ES-I3 (cell line): ENCODE results near the gene SCAMP1.

Experiments
- H3K36me3 ChIP-seq: 2 replicates; pipeline ENCODE4 v1.6.1; 2013; ENCODE audit warnings: mild to moderate bottlenecking, low read length, control low read depth, moderate library complexity; ENCODE audit not compliant: insufficient read depth
- H3K4me1 ChIP-seq: 2 replicates; pipeline ENCODE4 v1.6.1; 2013; ENCODE audit warnings: mild to moderate bottlenecking, control low read depth, low read length; ENCODE audit not compliant: insufficient read depth
- H3K9ac ChIP-seq: 2 replicates; pipeline ENCODE4 v1.6.1; 2013; ENCODE audit warnings: low read depth, mild to moderate bottlenecking, low read length, moderate library complexity
- H3K9me3 ChIP-seq: 2 replicates; pipeline ENCODE4 v1.6.1; 2013; ENCODE audit warnings: mild to moderate bottlenecking, low read length, moderate library complexity; ENCODE audit not compliant: control insufficient read depth, insufficient read depth

The SCAMP1 gene

GRCh38 chr5:78482948-78483347 is 122.5 kb downstream of the SCAMP1 start:
- Histone ChIP-seq H3K9ac (no peak overlapping the region), H3K9me3 (no peaks in the 10 kb centered on the region), H3K4me1 (no peaks in the 10 kb centered on the region; the same call in 1 of the 2 replicates), H3K36me3 (peaks cover 5% of the 10 kb centered on the region)

DNA sequence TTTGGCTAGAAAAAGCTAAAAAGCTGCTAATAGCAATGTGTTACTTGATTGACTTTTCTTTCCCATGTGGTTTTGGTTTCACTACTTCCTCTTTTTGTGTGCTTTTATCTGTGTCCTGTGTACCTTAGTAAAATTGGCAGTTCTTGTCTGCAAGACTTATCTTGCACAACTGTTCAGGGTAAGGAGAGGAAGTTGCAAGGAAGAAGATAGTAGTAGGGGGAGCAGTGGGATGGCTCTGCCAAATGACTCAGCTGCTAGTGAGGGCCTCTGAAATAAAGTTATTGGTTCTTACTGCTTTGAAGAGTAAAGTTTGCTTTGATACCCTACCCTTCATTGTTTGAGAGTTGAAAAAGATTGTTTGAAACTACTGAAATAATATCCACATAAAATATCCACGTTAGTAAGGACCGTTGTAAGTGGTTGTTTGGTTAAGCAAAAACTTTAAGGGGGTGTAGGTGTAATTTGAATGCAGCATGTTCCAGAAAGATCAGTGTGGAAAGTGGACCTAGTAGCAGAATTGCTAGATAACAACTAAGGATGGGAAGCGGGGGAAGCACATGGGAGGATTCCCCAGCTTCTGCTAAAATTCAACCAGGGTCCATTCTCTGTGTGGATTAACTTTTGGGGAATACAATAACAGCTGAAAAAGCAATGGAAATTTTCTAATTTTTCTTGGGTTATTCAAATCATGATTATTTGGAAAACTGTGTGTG is 123.5 kb downstream of the SCAMP1 start:
- Histone ChIP-seq H3K9ac (no peak overlapping the region), H3K9me3 (no peaks in the 10 kb centered on the region), H3K4me1 (no peaks in the 10 kb centered on the region; the same call in 1 of the 2 replicates), H3K36me3 (peaks cover 8% of the 10 kb centered on the region)

GRCh38 chr5:78486218-78486617 is 125.8 kb downstream of the SCAMP1 start:
- Histone ChIP-seq H3K9ac (no peak overlapping the region), H3K36me3 (peaks cover 10% of the 10 kb centered on the region), H3K9me3 (no peaks in the 10 kb centered on the region), H3K4me1 (no peaks in the 10 kb centered on the region; the same call in 1 of the 2 replicates)

- no peaks in the 10 kb centered on the region; the same call in 1 of the 2 replicates for H3K4me1 ChIP-seq
- no peaks in the 10 kb centered on the region for H3K9me3 ChIP-seq
- peaks cover 10% of the 10 kb centered on the region for H3K36me3 ChIP-seq
- no peak overlapping the region for H3K9ac ChIP-seq
Measured at GRCh38 chr5:78487846-78488245, 127.4 kb downstream of the SCAMP1 start.

GRCh38 chr5:78490709-78491485 is 130.5 kb downstream of the SCAMP1 start:
- Histone ChIP-seq H3K36me3 (peaks cover 10% of the 10 kb centered on the region), H3K9me3 (no peaks in the 10 kb centered on the region), H3K9ac (no peak overlapping the region), H3K4me1 (peaks cover 12% of the 10 kb centered on the region)

DNA sequence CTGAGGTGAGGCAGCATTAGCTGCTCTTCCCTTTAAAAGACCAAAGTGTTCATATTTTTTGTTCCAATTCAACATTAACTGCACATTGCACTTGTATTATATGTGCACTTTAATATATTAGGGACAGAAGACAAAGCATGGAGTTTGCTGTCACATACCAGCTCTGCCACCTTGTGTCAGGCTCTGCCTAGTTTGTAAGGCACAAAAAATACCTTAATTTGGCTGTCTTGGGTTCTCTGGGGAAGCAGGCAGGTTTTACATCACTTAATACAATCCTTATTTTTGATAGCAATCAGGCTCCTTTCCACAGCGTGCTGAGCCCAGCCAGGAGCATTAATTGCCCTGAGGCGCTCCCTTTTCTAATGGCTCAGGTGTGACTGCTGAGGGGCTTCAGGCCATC is 131.8 kb downstream of the SCAMP1 start:
- no peak overlapping the region for H3K9ac ChIP-seq
- H3K4me1 ChIP-seq = peaks cover 22% of the 10 kb centered on the region
- H3K36me3 ChIP-seq = peaks cover 5% of the 10 kb centered on the region; the same call in 1 of the 2 replicates
- H3K9me3 ChIP-seq = no peaks in the 10 kb centered on the region

DNA sequence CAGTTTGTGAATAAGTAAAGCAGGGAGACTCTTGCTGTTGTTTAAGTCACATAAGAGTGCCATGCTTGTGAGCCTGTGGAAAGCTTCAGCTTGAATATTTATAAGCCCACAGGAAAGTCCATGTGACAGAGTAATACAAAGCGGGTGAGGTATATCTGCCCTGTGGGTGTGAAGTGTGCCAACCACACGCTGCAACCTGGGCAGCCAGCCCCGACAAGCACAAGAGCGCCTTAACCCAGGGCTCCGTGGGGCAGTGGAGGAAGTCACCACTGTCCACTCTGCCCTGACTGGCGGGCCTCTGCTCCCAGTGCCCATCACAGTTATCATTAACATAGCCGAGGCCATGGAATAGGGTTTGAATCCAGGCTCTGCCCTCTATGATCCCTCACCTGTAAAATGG is 132.2 kb downstream of the SCAMP1 start:
- H3K9ac ChIP-seq = no peak overlapping the region
- peaks cover 22% of the 10 kb centered on the region for H3K4me1 ChIP-seq
- peaks cover 5% of the 10 kb centered on the region; the same call in 1 of the 2 replicates for H3K36me3 ChIP-seq
- H3K9me3 ChIP-seq = no peaks in the 10 kb centered on the region

DNA sequence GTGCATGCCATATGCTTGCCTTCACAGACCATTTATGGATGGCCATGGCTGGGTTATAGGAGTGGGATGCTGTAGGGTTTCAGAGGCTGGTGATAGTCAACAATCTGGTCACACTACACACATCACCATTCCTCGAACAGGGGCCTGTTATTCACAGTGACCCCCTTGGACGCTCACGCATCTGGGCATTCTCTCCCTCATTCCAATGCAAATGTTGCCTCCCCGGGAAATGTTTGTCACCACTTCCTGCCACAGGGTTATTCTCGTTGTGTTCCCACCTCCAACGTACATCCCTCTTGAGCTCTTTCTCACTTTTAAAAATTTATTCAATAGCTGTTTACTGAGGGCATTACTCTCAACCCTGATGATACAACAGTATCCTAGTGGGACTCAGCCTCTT is 135.4 kb downstream of the SCAMP1 start:
- Histone ChIP-seq H3K9me3 (no peaks in the 10 kb centered on the region), H3K4me1 (peaks cover 22% of the 10 kb centered on the region), H3K36me3 (peaks cover 2% of the 10 kb centered on the region; the same call in 1 of the 2 replicates), H3K9ac (0 out of 2 replicates have a peak overlapping the region, but pooled peaks have one; percentile 5)

GRCh38 chr5:78496373-78496772 is 136.0 kb downstream of the SCAMP1 start:
- H3K9me3 ChIP-seq = no peaks in the 10 kb centered on the region
- H3K4me1 ChIP-seq = peaks cover 22% of the 10 kb centered on the region
- H3K36me3 ChIP-seq = peaks cover 2% of the 10 kb centered on the region; the same call in 1 of the 2 replicates
- H3K9ac ChIP-seq = 0 out of 2 replicates have a peak overlapping the region, but pooled peaks have one; percentile 5

DNA sequence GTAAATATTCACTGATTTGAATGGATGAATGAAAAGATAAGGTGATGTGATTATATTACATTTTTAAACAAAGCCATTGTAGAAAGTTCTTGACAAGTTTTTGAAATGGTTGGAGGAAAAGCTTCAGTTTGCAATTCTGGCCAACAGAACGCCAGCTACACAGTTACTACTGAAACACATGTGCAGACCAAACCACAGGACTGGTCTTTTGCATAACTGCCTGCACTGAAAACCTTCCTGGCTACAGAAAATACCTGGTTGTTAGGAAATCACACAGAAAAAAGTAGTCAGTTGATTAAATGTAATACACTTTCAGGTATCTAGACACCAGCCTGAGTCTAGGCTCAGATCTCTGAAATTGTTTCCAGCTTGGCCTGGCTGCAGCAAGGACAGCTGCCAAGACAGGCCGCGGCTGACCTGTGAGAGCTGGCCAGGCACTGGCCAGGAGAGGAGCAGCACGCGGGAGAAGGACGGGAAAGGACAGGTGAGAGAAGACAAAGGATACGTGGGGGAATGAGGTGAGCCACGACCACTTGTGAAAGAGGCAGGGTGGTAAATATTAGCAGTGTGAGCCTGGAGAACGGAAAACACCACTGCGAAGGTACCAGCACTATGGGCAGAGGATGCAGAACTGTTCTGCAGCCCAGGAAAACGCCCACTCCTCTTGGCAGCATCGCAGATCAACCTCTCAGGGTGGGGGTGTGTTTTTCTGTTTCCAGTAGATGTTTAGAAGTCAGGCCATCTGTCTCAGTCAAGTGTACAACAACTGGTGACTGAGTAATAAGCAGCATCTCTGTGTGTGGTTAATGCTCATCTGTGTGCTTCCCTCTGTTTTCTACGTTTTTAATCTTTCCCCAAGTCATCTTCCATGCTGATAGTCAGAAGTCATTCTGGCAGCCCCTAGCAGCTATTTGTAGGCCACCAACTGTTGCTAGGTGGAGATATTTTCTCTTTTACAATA is 137.4 kb downstream of the SCAMP1 start:
- H3K4me1 ChIP-seq = peaks cover 22% of the 10 kb centered on the region
- H3K36me3 ChIP-seq = peaks cover 2% of the 10 kb centered on the region; the same call in 1 of the 2 replicates
- H3K9ac ChIP-seq = no peak overlapping the region
- H3K9me3 ChIP-seq = no peaks in the 10 kb centered on the region

DNA sequence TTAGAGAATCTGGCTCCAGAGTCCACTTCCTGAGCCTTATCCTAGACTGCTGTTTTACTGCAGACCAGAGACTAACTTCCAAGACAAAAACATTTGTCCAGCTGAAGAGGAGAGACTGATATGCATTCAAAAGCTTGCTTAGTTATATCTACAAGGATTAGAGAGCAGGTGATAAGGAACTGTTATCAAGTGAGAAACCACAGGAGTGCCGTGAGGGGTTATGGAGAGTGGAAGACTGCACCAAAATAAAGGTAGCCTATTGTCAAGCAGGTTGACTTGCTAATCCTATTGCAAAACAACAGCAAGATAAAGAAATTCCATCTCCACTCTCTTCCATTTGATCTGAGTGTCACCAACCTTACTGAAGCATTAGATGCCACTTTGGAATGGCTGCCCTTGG is 139.1 kb downstream of the SCAMP1 start:
- Histone ChIP-seq H3K36me3 (peaks cover 2% of the 10 kb centered on the region; the same call in 1 of the 2 replicates), H3K9me3 (no peaks in the 10 kb centered on the region), H3K9ac (no peak overlapping the region), H3K4me1 (peaks cover 22% of the 10 kb centered on the region)

DNA sequence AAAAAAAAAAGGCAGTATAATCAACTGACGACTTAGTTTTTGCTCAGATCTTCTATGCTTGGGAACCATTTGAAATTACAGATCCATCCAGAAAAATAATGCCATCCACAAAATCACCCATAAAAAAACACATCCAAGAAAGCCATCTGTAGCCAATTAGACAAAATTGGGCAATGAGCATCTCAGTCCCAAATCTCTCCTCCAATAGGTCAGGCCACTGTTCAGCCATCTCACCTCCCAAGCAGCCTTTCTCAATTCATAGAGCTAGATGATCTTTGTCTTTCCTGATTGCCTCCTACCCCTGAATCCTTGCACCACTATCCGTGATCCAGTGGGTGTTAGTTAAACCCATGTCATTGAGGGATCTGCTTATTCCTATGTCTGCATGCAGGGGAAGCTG is 139.6 kb downstream of the SCAMP1 start:
- Histone ChIP-seq H3K4me1 (peaks cover 23% of the 10 kb centered on the region), H3K36me3 (peaks cover 2% of the 10 kb centered on the region; the same call in 1 of the 2 replicates), H3K9ac (no peak overlapping the region), H3K9me3 (no peaks in the 10 kb centered on the region)

- peaks cover 2% of the 10 kb centered on the region; the same call in 1 of the 2 replicates for H3K36me3 ChIP-seq
- H3K9ac ChIP-seq = no peak overlapping the region
- H3K4me1 ChIP-seq = peaks cover 19% of the 10 kb centered on the region
- H3K9me3 ChIP-seq = no peaks in the 10 kb centered on the region
Measured at GRCh38 chr5:78500871-78501270, 140.5 kb downstream of the SCAMP1 start.
